GM12878 (cell line): ENCODE measurements around the gene RIPOR3. TPM values are rescaled to one million over a fixed set of nuclear protein-coding genes. Genes with fewer than 3 reads are reported as not detected.

Experiments used
- ATAC-seq: fragments of 200-7000 bp; cut with Tn5 transposase; 3 replicates; pipeline ENCODE4 v1.9.1; 2020; ENCODE audit warnings: mild to moderate bottlenecking, moderate library complexity
- BruUV-seq: library from RNA; stranded (reverse); fragments of 400-500 nt; replicated peaks from 2 replicates; lab custom pipeline; 2021; lab: Mats Ljungman, UMichigan
- CTCF ChIA-PET: fragments of 300-600 bp; sonication (Branson Sonifier 250); formaldehyde crosslinking; extraction: SDS; loops from one replicate; lab custom pipeline; 2021; ENCODE audit warnings: inconsistent platforms; lab: Yijun Ruan, JAX
- POLR2A ChIA-PET: fragments of 350-600 bp; formaldehyde crosslinking; extraction: SDS; loops from one replicate; lab custom pipeline; 2021; ENCODE audit warnings: inconsistent platforms; lab: Charles Lee
- RAD21 ChIA-PET: fragments of 300-600 bp; sonication (Branson Sonifier 250); formaldehyde crosslinking; loops from one replicate; lab custom pipeline; 2023; ENCODE audit warnings: antibody characterized with exemption; ENCODE audit not compliant: unreplicated experiment; lab: Charles Lee
- SMC1A ChIA-PET: fragments of 300-600 bp; sonication (Branson Sonifier 250); formaldehyde crosslinking; loops from one replicate; lab custom pipeline; 2023; ENCODE audit not compliant: unreplicated experiment, uncharacterized antibody; lab: Charles Lee
- DNase-seq: peaks from one replicate; pipeline ENCODE4 v3.0.0-alpha.2; 2011; ENCODE audit warnings: low read depth, low spot score
- FAIRE-seq: peaks from 3 replicates; lab custom pipeline; 2011; peaks lifted over from hg19 to GRCh38; lab: Jason Lieb, UNC
- H2AFZ ChIP-seq: 2 replicates; pipeline ENCODE4 v1.6.0; 2011; ENCODE audit warnings: low read depth, low read length, control low read depth; ENCODE audit not compliant: control insufficient read depth
- H3K27ac ChIP-seq: 2 replicates; pipeline ENCODE4 v1.5.1; 2011; ENCODE audit warnings: control low read depth; ENCODE audit not compliant: control insufficient read depth, insufficient read depth
- H3K27me3 ChIP-seq, 2 experiments: replicated peaks in 1 of 2; 2 replicates each; pipeline versions ENCODE4 v1.6.0 to v1.6.1; 2011; ENCODE audit warnings: low read length in 1 of 2; ENCODE audit not compliant: control insufficient read depth in 2 of 2, insufficient read depth in 2 of 2
- H3K36me3 ChIP-seq, 2 experiments: 2 replicates each; pipeline ENCODE4 v1.5.1; 2011; ENCODE audit warnings: low read length in 1 of 2; ENCODE audit not compliant: control insufficient read depth in 2 of 2, insufficient read depth in 2 of 2
- H3K4me1 ChIP-seq: 2 replicates; pipeline ENCODE4 v1.6.1; 2011; ENCODE audit warnings: mild to moderate bottlenecking, low read length, moderate library complexity, mixed read lengths; ENCODE audit not compliant: control insufficient read depth, insufficient read depth
- H3K4me2 ChIP-seq: 2 replicates; pipeline ENCODE4 v1.6.0; 2011; ENCODE audit warnings: control low read depth; ENCODE audit not compliant: control insufficient read depth, insufficient read depth
- H3K4me3 ChIP-seq: fragments of 200-600 bp; sonication (generic); 2 replicates; pipeline ENCODE4 v1.5.1; 2016
- H3K79me2 ChIP-seq: 2 replicates; pipeline ENCODE4 v1.6.0; 2011; ENCODE audit warnings: low read length; ENCODE audit not compliant: control insufficient read depth, insufficient read depth
- H3K9ac ChIP-seq: 2 replicates; pipeline ENCODE4 v1.8.0; 2011; ENCODE audit warnings: low read length, control low read depth, mixed read lengths; ENCODE audit not compliant: control insufficient read depth, insufficient read depth
- H3K9me3 ChIP-seq: replicated peaks from 3 replicates; pipeline ENCODE4 v1.5.1; 2011; ENCODE audit warnings: mild to moderate bottlenecking, low read length; ENCODE audit not compliant: control insufficient read depth, insufficient read depth
- H4K20me1 ChIP-seq: 2 replicates; pipeline ENCODE4 v1.6.0; 2011; ENCODE audit not compliant: control insufficient read depth, insufficient read depth
- CREM ChIP-seq: IDR thresholded peaks from 2 replicates; pipeline ENCODE4 v1.6.1; 2014; ENCODE audit warnings: antibody characterized with exemption, low read depth
- IRF5 ChIP-seq: fragments of 450-650 bp; IDR thresholded peaks from 2 replicates; pipeline ENCODE4 v1.6.1; 2017; ENCODE audit warnings: borderline replicate concordance
- KLF5 ChIP-seq: fragments of 450-650 bp; IDR thresholded peaks from 2 replicates; pipeline ENCODE4 v1.6.1; 2014; ENCODE audit warnings: mild to moderate bottlenecking; ENCODE audit not compliant: partially characterized antibody
- MTA2 ChIP-seq: fragments of 450-650 bp; IDR thresholded peaks from 2 replicates; pipeline ENCODE4 v1.6.1; 2016; ENCODE audit warnings: low read depth, mild to moderate bottlenecking, moderate library complexity
- MXI1 ChIP-seq: fragments of 150-350 bp; IDR thresholded peaks from 2 replicates; pipeline ENCODE4 v1.6.1; 2011; ENCODE audit warnings: low read depth, mild to moderate bottlenecking, inconsistent platforms, low read length, improper control_type of control experiment
- PML ChIP-seq: IDR thresholded peaks from 2 replicates; pipeline ENCODE4 v1.6.1; 2012; ENCODE audit warnings: low read length, inconsistent platforms
- POLR2AphosphoS5 ChIP-seq: IDR thresholded peaks from 2 replicates; pipeline ENCODE4 v1.6.1; 2011; ENCODE audit warnings: mild to moderate bottlenecking, low read length, inconsistent platforms
- SIX5 ChIP-seq: IDR thresholded peaks from 2 replicates; pipeline ENCODE4 v1.6.1; 2011; ENCODE audit warnings: mild to moderate bottlenecking, low read depth, low read length, moderate library complexity; ENCODE audit not compliant: severe bottlenecking
- TCF7 ChIP-seq: IDR thresholded peaks from 2 replicates; pipeline ENCODE4 v1.6.1; 2014; ENCODE audit warnings: antibody characterized with exemption, borderline replicate concordance
- ZNF384 ChIP-seq: IDR thresholded peaks from 2 replicates; pipeline ENCODE4 v1.6.1; 2012; ENCODE audit warnings: low read depth, mild to moderate bottlenecking, low read length, improper control_type of control experiment, borderline replicate concordance
- WGBS: methylation state at CpG from one replicate; pipeline ENCODE4 v1.1.6; 2016; ENCODE audit warnings: low lambda C conversion rate; ENCODE audit not compliant: insufficient replicate concordance, insufficient coverage; ENCODE audit errors: missing lambda C conversion rate; 5-methylcytosine and 5-hydroxymethylcytosine counted together
- in situ Hi-C: fragments of 300-500 bp; cut with MboI; formaldehyde crosslinking; loops from 9 replicates; pipeline ENCODE4 v1.14.3; 2018; ENCODE audit warnings: mixed read lengths
- intact Hi-C: fragments of 100-400 bp; cut with micrococcal nuclease; formaldehyde crosslinking; loops from one replicate; pipeline ENCODE4 v1.14.2; 2022; ENCODE audit not compliant: unreplicated experiment
- polyA plus RNA-seq, 11 experiments: library from polyadenylated mRNA; depleted of rRNA in 4 of 11; unstranded in 6 of 11; stranded (reverse) in 5 of 11; fragments of >200 nt; fragmentation: Nextera tagmentation in 4 of 11; fragmentation: Illumina TruSeq in 1 of 11; extraction: Ambion mirVana in 4 of 11; extraction: Trizol in 1 of 11; gene quantifications; 1 replicate in 1 of 11; 2 replicates in 10 of 11; pipeline versions ENCODE4 v1.2.1 to v1.2.3, GENCODE V29; 2011 to 2016; ENCODE audit warnings: inconsistent platforms in 2 of 11, missing spikeins in 2 of 11, low read depth in 1 of 11
- total RNA-seq, 4 experiments: library from RNA; depleted of rRNA in 3 of 4; stranded (reverse); fragments of >200 nt in 3 of 4; fragmentation: Illumina TruSeq in 1 of 4; extraction: Trizol in 1 of 4; gene quantifications; 2 replicates each; pipeline versions ENCODE4 v1.2.1 to v1.2.3, GENCODE V29; 2013 to 2021

Gene RIPOR3
- total and polyA plus RNA-seq, 10 of the 15 experiments (the other 5 are each of a cell fraction or from before 2014, with no cell fraction given): 0.04 to 0.55 (median 0.12) TPM; not detected in 6

- TF ChIP-seq MTA2 (0 out of 2 replicates have a peak, but pooled peaks have one; percentile 26), ZNF384 (peak; percentile 61), KLF5 (peak; percentile 34)
These were observed 151.5 kb downstream of the RIPOR3 start (continued) for GRCh38 chr20:50539798-50540197.

GRCh38 chr20:50538276-50538675 lies 153.1 kb downstream of the RIPOR3 start:
- Histone ChIP-seq H3K27me3 (no peaks in the 10 kb centered on the region), H2AFZ (no peak overlapping the region), H3K79me2 (peaks cover 90% of the 10 kb centered on the region), H3K4me3 (no peak overlapping the region), H3K4me2 (peak overlapping the region; percentile 59), H3K4me1 (peaks cover 46% of the 10 kb centered on the region), H3K9me3 (peaks cover 13% of the 10 kb centered on the region; the same call in 2 of the 3 replicates), H3K9ac (no peak overlapping the region), H3K36me3 (peaks cover 3% of the 10 kb centered on the region in 2 experiments; a peak in 3 of 4 replicates), H3K27ac (peak overlapping the region; percentile 54), H4K20me1 (no peaks in the 10 kb centered on the region)
- ChIA-PET POLR2A (interaction anchor here (0.9 to 3.1 kb wide), 8 partner anchors 9 to 26 kb away, joined by 3 to 13 read pairs (median 7); no protein-coding TSS in a partner anchor), SMC1A (interaction anchor here (0.9 to 95.1 kb wide), 3 partner anchors 8 to 440 kb away, joined by 3 to 2799 read pairs (median 2799); partner anchors contain the start of gene PTPN1), CTCF (interaction anchor here (0.9 to 2.6 kb wide), 8 partner anchors 9 to 256 kb away, joined by 3 to 8 read pairs (median 3); no protein-coding TSS in a partner anchor), RAD21 (interaction anchor here (0.5 to 2.5 kb wide), 8 partner anchors 10 to 1258 kb away, joined by 3 to 10 read pairs (median 4); no protein-coding TSS in a partner anchor)
- ATAC-seq (peak; percentile 5), DNase-seq (no peak), FAIRE-seq (no peak)
- in situ Hi-C loops (no loop called here), intact Hi-C loops (no loop called here)
- BruUV-seq: TSS peak; percentile 13
- 20% methylated on average over 4 of the region's 4 CpGs for WGBS
- TF ChIP-seq SIX5 (no peak), TCF7 (no peak), IRF5 (no peak), MXI1 (no peak), PML (no peak), POLR2AphosphoS5 (no peak), CREM (no peak)
